T-cell (primary cell): Measurements from ENCODE around the gene ARPC1B. TPM values are rescaled to one million over a fixed set of nuclear protein-coding genes. Genes with fewer than 3 reads are reported as not detected.
A peak's percentile ranks its signal among the peaks of the same experiment; 100 is the strongest.

Experiments used
- ATAC-seq, 4 experiments: fragments of 200-7000 bp in 3 of 4; fragments of 150-1000 bp in 1 of 4; cut with Tn5 transposase; replicated peaks in 1 of 4; 1 replicate in 3 of 4; 2 replicates in 1 of 4; pipeline ENCODE4 v1.10.0; 2021; ENCODE audit warnings: moderate library complexity in 3 of 4, mild to moderate bottlenecking in 2 of 4, moderate number of reproducible peaks in 1 of 4
- CTCF ChIA-PET, 2 donors: fragments of 300-600 bp; sonication (Branson Sonifier 250); formaldehyde crosslinking; loops; one replicate each; lab custom pipeline; 2022; ENCODE audit warnings: antibody characterized with exemption in 2 of 2; lab: Charles Lee
- POLR2A ChIA-PET, 2 donors: fragments of 300-600 bp; sonication (Branson Sonifier 250); formaldehyde crosslinking; loops; one replicate each; lab custom pipeline; 2022; ENCODE audit warnings: antibody characterized with exemption in 2 of 2; lab: Charles Lee
- DNase-seq, 35 experiments: peaks; one replicate each; pipeline versions ENCODE4 v3.0.0 to v3.0.0-alpha.2; 2013 to 2023
- H3K27ac ChIP-seq: one replicate; pipeline ENCODE4 v1.5.1; 2013; ENCODE audit warnings: low read length
- H3K27me3 ChIP-seq, 2 experiments: replicated peaks in 1 of 2; 1 replicate in 1 of 2; 2 replicates in 1 of 2; pipeline versions ENCODE4 v1.6.1 to v1.7.0; 2013; ENCODE audit warnings: low read length in 1 of 2, mixed read lengths in 1 of 2; ENCODE audit not compliant: control insufficient read depth in 2 of 2, insufficient read depth in 2 of 2; ENCODE audit errors: extremely low read depth in 1 of 2
- H3K36me3 ChIP-seq, 2 donors: 1 replicate in 1 of 2; 2 replicates in 1 of 2; pipeline versions ENCODE4 v1.6.1 to v1.7.0; 2013; ENCODE audit warnings: low read length in 1 of 2; ENCODE audit not compliant: control insufficient read depth in 2 of 2, insufficient read depth in 1 of 2; ENCODE audit errors: extremely low read depth in 1 of 2
- H3K4me1 ChIP-seq, 2 experiments: 1 replicate in 1 of 2; 2 replicates in 1 of 2; pipeline versions ENCODE4 v1.6.1 to v1.7.0; 2013; ENCODE audit warnings: low read length in 2 of 2, mixed read lengths in 1 of 2; ENCODE audit not compliant: insufficient read depth in 2 of 2, control insufficient read depth in 1 of 2; ENCODE audit errors: extremely low read depth in 1 of 2
- H3K4me3 ChIP-seq, 2 donors: 1 replicate in 1 of 2; 2 replicates in 1 of 2; pipeline versions ENCODE4 v1.5.1 to v1.7.0; 2013; ENCODE audit warnings: mild to moderate bottlenecking in 2 of 2, low read length in 1 of 2, moderate library complexity in 1 of 2; ENCODE audit not compliant: control insufficient read depth in 1 of 2; ENCODE audit errors: extremely low read depth in 1 of 2
- H3K9me3 ChIP-seq: 2 replicates; pipeline ENCODE4 v1.7.0; 2013
- H3K27ac Mint-ChIP-seq, 2 donors: one replicate each; pipeline ENCODE4 v1.8.0; 2020 to 2021; ENCODE audit warnings: mild to moderate bottlenecking in 2 of 2, mixed read lengths in 2 of 2
- H3K27me3 Mint-ChIP-seq, 2 donors: one replicate each; pipeline ENCODE4 v1.8.0; 2021 to 2022; ENCODE audit warnings: mixed read lengths in 2 of 2
- H3K36me3 Mint-ChIP-seq: one replicate; pipeline ENCODE4 v1.8.0; 2021; ENCODE audit warnings: mixed read lengths
- H3K4me1 Mint-ChIP-seq, 3 donors: one replicate each; pipeline ENCODE4 v1.8.0; 2020 to 2022; ENCODE audit warnings: mixed read lengths in 3 of 3, mild to moderate bottlenecking in 1 of 3
- H3K4me3 Mint-ChIP-seq, 3 donors: one replicate each; pipeline ENCODE4 v1.8.0; 2020 to 2022; ENCODE audit warnings: mild to moderate bottlenecking in 3 of 3, mixed read lengths in 3 of 3, moderate library complexity in 3 of 3
- H3K9me3 Mint-ChIP-seq, 3 donors: one replicate each; pipeline ENCODE4 v1.8.0; 2020 to 2022; ENCODE audit warnings: mixed read lengths in 3 of 3
- WGBS: methylation state at CpG from one replicate; pipeline ENCODE4 v1.1.5; 2013; ENCODE audit warnings: missing lambda C conversion rate; ENCODE audit not compliant: insufficient coverage; 5-methylcytosine and 5-hydroxymethylcytosine counted together
- total RNA-seq, 35 experiments: library from RNA in 6 of 35; stranded (reverse) in 6 of 35; fragments of 120-200 nt in 1 of 35; gene quantifications; one replicate each; pipeline versions ENCODE4 v1.2.1 to v1.2.4 and lab custom pipeline; 2013 to 2026

The ARPC1B gene
- total RNA-seq, 5 donors from 2014 or later (not counting 1 experiment from before 2014, with no cell fraction given): 131 to 232 (median 203) TPM

GRCh38 chr7:99380032-99380822 lies 5.7 kb downstream of the ARPC1B start:
- Histone ChIP-seq H3K9me3 (no peaks in the 10 kb centered on the region), H3K27ac (peak overlapping the region; percentile 99), H3K27me3 (no peaks in the 10 kb centered on the region), H3K4me3 (peak overlapping the region; percentile 39 to 40), H3K36me3 (peaks cover 5 to 38% of the 10 kb centered on the region in 2 donors), H3K4me1 (peaks cover 27 to 98% of the 10 kb centered on the region in 2 experiments)
- ATAC-seq: peak in 2 of 4 experiments; percentile 2 to 13
- Mint-ChIP-seq H3K27me3 (no peaks in the 10 kb centered on the region), H3K4me3 (peak overlapping the region; percentile 68 to 78 (median 72)), H3K27ac (peak overlapping the region; percentile 93 to 95), H3K9me3 (no peaks in the 10 kb centered on the region), H3K4me1 (peaks cover 63 to 70% (median 64%) of the 10 kb centered on the region in 3 donors), H3K36me3 (peaks cover 17% of the 10 kb centered on the region)
- CTCF ChIA-PET: interaction anchor here in 1 of 2 donors (0.8 to 1.2 kb wide), 2 partner anchors 13 to 29 kb away, joined by 3 to 4 read pairs; partner anchors contain the start of genes BUD31 and PDAP1
- 0% methylated on average over 3 of the region's 12 CpGs for WGBS
- peak in 9 of 35 experiments; percentile 13 to 63 (median 32) for DNase-seq
- POLR2A ChIA-PET: interaction anchor here in 1 of 2 donors (1.0 kb wide), 2 partner anchors 13 to 29 kb away, joined by 3 to 7 read pairs; partner anchors contain the start of genes BUD31 and PDAP1

- ChIA-PET POLR2A (interaction anchor here (0.5 to 1.0 kb wide), 4 partner anchors 12 to 51 kb away, joined by 3 to 7 read pairs (median 4); partner anchors contain the start of genes BUD31 (in 1 of the 2) and PDAP1 (in 1 of the 2)), CTCF (interaction anchor here in 1 of 2 donors (0.8 to 1.2 kb wide), 2 partner anchors 12 to 28 kb away, joined by 3 to 4 read pairs; partner anchors contain the start of genes BUD31 and PDAP1)
- H3K36me3 Mint-ChIP-seq: peaks cover 17% of the 10 kb centered on the region
- no peaks in the 10 kb centered on the region for H3K9me3 Mint-ChIP-seq
- DNase-seq: peak; percentile 67 to 98 (median 92)
- no peaks in the 10 kb centered on the region for H3K9me3 ChIP-seq
- H3K4me3 ChIP-seq: peak overlapping the region; percentile 39 to 40
- H3K27ac Mint-ChIP-seq: peak overlapping the region; percentile 93 to 95
- WGBS: 22% methylated on average over 14 of the region's 16 CpGs
- H3K36me3 ChIP-seq: peaks cover 10 to 44% of the 10 kb centered on the region in 2 donors
- H3K27ac ChIP-seq: peak overlapping the region; percentile 99
- H3K4me1 Mint-ChIP-seq: peaks cover 60 to 73% (median 62%) of the 10 kb centered on the region in 3 donors
- H3K27me3 ChIP-seq: no peaks in the 10 kb centered on the region
- peaks cover 25 to 96% of the 10 kb centered on the region in 2 experiments for H3K4me1 ChIP-seq
- no peaks in the 10 kb centered on the region for H3K27me3 Mint-ChIP-seq
- ATAC-seq: peak; percentile 87 to 97 (median 96)
- peak overlapping the region; percentile 68 to 78 (median 72) for H3K4me3 Mint-ChIP-seq
These were observed 6.5 kb downstream of the ARPC1B start for GRCh38 chr7:99380823-99381663.

GRCh38 chr7:99381664-99382075 lies 7.1 kb downstream of the ARPC1B start:
- no peaks in the 10 kb centered on the region for H3K27me3 Mint-ChIP-seq
- peaks cover 23 to 94% of the 10 kb centered on the region in 2 experiments for H3K4me1 ChIP-seq
- peak overlapping the region; percentile 68 to 78 (median 72) for H3K4me3 Mint-ChIP-seq
- ATAC-seq (no peak), DNase-seq (no peak)
- POLR2A ChIA-PET: no interaction called here
- H3K9me3 ChIP-seq: no peaks in the 10 kb centered on the region
- peaks cover 17% of the 10 kb centered on the region for H3K36me3 Mint-ChIP-seq
- H3K4me3 ChIP-seq: no peak overlapping the region
- peaks cover 14 to 50% of the 10 kb centered on the region in 2 donors for H3K36me3 ChIP-seq
- H3K27me3 ChIP-seq: no peaks in the 10 kb centered on the region
- no peaks in the 10 kb centered on the region for H3K9me3 Mint-ChIP-seq
- peak overlapping the region; percentile 99 for H3K27ac ChIP-seq
- peaks cover 54 to 69% (median 57%) of the 10 kb centered on the region in 3 donors for H3K4me1 Mint-ChIP-seq
- WGBS: 84% methylated on average over 7 of the region's 7 CpGs
- H3K27ac Mint-ChIP-seq: peak overlapping the region; percentile 93 to 95
- CTCF ChIA-PET: no interaction called here

GRCh38 chr7:99383203-99383602 lies 8.7 kb downstream of the ARPC1B start:
- H3K9me3 ChIP-seq: no peaks in the 10 kb centered on the region
- DNase-seq: no peak
- no peak overlapping the region for H3K27ac ChIP-seq
- H3K4me3 ChIP-seq: no peak overlapping the region
- H3K27me3 ChIP-seq: no peaks in the 10 kb centered on the region
- ATAC-seq: no peak
- H3K27me3 Mint-ChIP-seq: no peaks in the 10 kb centered on the region
- POLR2A ChIA-PET: interaction anchor here in 1 of 2 donors (0.6 kb wide), 1 partner anchor 8 kb away, joined by 3 read pairs; no protein-coding TSS in a partner anchor
- 97% methylated on average over 7 of the region's 10 CpGs for WGBS
- H3K36me3 ChIP-seq: peaks cover 18 to 50% of the 10 kb centered on the region in 2 donors
- H3K4me1 Mint-ChIP-seq: peaks cover 44 to 57% (median 48%) of the 10 kb centered on the region in 3 donors
- no peaks in the 10 kb centered on the region for H3K9me3 Mint-ChIP-seq
- H3K4me1 ChIP-seq: peaks cover 21 to 81% of the 10 kb centered on the region in 2 experiments
- H3K4me3 Mint-ChIP-seq: no peak overlapping the region
- CTCF ChIA-PET: interaction anchor here in 1 of 2 donors (0.7 kb wide), 1 partner anchor 34 kb away, joined by 3 read pairs; no protein-coding TSS in a partner anchor
- peaks cover 15% of the 10 kb centered on the region for H3K36me3 Mint-ChIP-seq
- H3K27ac Mint-ChIP-seq: peak overlapping the region; percentile 59 to 88

- peaks cover 21 to 76% of the 10 kb centered on the region in 2 experiments for H3K4me1 ChIP-seq
- Mint-ChIP-seq H3K9me3 (no peaks in the 10 kb centered on the region), H3K27ac (peak overlapping the region; percentile 59 to 88), H3K27me3 (no peaks in the 10 kb centered on the region), H3K36me3 (peaks cover 15% of the 10 kb centered on the region), H3K4me1 (peaks cover 43 to 54% (median 46%) of the 10 kb centered on the region in 3 donors), H3K4me3 (no peak overlapping the region)
- H3K27me3 ChIP-seq: no peaks in the 10 kb centered on the region
- ChIA-PET CTCF (no interaction called here), POLR2A (interaction anchor here in 1 of 2 donors (0.6 kb wide), 2 partner anchors 8 to 24 kb away, joined by 3 to 6 read pairs; no protein-coding TSS in a partner anchor)
- H3K36me3 ChIP-seq: peaks cover 21 to 54% of the 10 kb centered on the region in 2 donors
- 100% methylated on average over 2 of the region's 13 CpGs for WGBS
- no peak overlapping the region for H3K4me3 ChIP-seq
- H3K9me3 ChIP-seq: no peaks in the 10 kb centered on the region
- DNase-seq (no peak), ATAC-seq (no peak)
- peak overlapping the region; percentile 11 for H3K27ac ChIP-seq
These were observed 9.4 kb downstream of the ARPC1B start for GRCh38 chr7:99383791-99384370.
